Effector CD8-positive, alpha-beta T cell (primary cell): ENCODE data around the gene BNIP3.
"Not testable (repeated sequence)": the region's sequence is repeated elsewhere in the genome, so short reads cannot be mapped to it uniquely, and the experiment has no call there.

ENCODE experiments used
- DNase-seq: peaks from one replicate; lab custom pipeline; 2025; lab: John Stamatoyannopoulos, UW

BNIP3 gene

DNA sequence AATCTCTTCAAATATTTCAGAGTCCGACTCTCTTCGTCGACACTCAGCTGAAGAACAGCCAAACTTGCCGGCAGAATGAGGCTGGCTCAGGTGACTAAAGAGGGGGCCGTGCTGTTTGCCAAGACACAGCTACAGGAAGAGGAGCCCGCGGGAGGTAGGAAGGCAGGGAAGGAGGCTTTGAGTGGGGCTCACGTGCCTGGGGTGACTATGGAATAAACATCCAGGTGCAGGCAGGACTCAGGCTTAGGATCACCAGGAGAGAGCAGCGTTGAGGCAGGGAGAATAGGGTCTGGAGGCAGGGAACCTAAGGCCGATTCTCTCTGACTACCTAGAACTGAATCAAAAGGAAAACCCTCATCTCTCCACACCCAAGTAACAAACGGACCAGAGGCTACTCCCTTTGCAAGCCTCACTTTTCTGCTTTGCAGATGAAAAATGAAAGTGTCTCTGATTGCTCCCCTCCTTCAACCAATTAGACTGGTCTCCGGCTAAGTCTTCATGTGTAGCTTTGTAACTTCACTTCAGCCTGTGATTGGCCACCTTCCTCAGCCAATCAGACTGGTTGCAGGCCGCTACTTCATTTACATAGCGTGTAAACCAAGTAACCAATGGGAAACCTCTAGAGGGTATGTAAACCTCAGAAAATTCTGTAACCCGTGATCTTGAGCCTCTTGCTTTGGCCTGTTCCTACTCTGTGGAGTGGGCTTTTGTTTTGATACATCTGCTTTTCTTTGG is 19.7 kb upstream of the BNIP3 start:
- no peak for DNase-seq

DNA sequence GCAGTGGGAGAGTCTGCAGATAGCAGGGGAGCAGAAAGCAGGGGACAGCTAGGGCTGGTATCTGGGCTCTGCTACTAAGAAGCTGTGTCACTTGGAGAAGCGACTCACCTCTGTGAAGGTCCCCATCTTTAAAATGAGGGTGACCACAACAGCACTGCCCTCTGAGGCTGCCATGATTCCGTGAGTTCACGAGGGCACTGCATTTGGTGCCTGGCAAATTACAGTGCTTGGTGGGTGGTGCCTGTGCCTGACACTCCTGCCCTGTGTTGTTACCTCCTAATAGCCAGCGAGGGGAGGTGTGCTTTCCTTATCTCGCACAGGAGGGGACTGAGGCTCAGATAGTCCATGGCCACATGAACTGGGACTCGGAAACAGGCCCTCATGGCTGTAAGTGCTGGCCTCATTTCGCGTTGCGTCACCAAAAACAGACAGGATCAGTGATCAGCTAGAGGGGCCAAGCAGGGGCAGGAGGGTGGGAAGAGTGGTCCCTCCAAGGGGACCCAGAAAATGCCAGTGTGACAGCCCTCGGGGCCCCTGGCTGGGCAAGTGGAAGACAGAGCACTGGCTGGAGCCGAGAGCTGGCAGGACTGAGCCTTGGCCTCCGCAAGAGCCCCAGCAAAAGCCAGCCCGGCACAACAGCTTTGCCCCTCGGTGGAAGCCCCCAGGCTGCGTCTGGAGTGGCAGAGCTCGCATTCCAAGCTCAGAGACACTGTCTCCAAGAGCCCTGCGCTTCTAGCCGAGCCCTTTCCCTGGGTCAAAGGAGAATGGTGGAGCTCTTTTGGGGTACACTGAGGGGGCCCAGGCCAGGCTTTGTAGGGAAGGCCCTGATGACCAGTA is 17.3 kb upstream of the BNIP3 start:
- no peak for DNase-seq

DNA sequence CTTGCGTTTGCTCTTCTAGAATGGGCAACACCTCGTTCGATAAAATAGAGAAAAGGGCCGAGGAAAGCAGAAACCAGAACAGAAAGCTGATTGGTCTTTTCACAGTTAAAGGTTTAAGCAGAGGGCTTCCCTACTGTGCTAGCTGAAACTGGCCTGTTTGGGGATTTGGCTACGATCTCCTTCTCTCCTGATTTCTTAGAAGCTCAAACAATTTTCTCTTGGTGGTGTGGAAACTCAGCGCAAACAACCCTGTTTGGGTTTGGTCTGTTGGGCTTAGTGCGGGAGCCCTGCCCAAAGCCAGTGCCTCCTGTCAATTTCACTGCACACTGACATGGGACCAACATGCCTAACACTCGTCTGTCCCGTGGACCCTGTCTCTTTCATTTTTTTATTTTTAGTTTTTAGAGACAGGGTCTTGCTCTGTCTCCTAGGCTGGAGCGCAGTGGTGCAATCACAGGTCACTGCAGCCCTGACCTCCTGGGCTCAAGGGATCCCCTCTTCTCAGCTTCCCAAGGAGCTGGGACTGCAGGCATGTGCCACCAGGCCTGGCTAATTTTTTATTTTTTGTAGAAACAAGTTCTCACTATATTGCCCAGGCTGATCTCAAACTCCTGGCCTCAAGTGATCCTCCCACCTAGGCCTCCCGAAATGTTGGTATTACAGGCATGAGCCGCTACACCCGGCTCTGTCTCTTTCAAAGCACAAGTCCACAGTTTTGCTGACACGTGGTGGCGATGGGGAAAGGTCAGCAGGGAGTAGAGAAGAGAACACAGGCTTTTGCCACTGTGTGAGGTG is 16.5 kb upstream of the BNIP3 start:
- DNase-seq = no peak

DNA sequence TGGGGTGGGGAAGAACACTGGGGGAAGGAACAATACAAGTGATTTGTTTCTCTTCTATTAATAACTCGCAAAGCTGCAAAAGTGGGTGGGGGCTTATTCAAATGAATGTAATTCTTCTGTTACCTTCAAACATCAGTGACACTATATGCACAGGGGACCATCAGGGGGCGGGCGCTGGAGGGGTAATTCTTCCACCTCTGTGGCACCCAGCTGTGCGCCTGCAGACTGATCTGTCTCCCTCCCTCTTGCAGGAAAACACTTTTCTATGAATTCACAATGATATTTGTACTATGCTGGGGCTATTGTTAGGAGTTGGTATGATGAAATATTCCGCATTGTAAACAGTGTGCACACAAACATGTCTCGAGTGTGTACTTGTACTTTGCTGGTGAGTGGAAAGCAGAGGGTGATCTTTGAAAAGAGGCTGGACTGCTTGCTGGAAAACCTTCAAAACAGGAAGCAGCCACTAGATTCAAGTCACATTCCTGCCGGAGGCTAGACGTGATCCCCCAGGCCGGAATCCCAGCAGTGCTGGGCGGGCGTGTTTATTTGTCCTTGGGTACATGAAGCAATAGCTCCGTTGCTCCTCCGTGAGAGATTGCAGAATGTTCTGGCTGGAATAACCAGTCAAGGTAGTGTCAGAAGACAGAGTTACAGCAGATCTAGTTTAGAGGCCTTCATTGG is 15.8 kb upstream of the BNIP3 start:
- DNase-seq = no peak

DNA sequence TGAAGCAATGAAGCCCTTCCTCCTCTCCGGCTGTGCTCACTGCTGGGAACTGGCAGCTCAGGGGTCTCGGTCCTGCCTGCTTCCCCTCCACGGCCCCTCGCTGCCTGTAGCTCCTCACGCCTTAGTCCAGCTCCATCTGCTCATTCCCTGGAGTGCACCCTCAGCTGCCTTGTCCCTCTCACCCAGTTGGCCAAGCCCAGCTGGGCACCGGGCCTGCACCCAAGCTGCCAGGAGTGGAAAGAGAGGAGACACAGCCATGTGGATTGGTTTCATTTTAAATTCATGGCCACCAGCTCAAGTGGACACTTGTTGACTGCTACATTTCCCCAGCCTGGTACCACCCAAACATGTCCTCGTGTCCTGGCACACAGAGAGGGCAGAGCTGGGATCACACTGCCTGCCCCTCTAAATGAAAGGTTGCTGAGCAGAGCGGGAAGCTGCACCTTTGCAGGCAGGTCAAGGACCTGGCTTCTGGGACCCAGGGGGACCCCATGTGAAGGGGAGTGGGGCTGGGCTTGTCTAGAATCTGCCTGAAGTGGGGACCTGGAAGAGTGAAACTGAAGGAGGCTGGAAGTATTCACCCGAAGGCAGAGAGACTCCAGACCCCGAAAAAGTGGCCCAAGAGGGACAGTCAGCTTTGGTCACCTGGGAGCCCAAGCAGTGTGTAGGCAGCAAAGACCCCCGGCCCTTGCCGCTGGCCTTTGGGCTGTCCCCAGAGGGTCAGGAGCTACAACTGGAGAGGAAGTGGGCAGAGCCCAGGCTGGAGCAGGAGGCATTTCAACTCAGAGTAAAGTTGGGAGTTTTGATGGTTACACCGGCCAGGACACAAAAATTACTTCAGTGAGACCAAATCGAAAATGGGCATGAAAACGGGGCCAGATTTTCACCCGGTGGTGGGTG is 15.0 kb upstream of the BNIP3 start:
- DNase-seq = no peak

- no peak for DNase-seq
Observed at GRCh38 chr10:131994435-131994834, 12.7 kb upstream of the BNIP3 start.

- DNase-seq = no peak
Observed at GRCh38 chr10:131993275-131993674, 11.6 kb upstream of the BNIP3 start.

GRCh38 chr10:131991726-131992125 is 10.0 kb upstream of the BNIP3 start:
- no peak for DNase-seq

- DNase-seq = not testable (repeated sequence)
Observed at GRCh38 chr10:131987786-131988185, 6.1 kb upstream of the BNIP3 start.

GRCh38 chr10:131987301-131987700 is 5.6 kb upstream of the BNIP3 start:
- DNase-seq = not testable (repeated sequence)

- DNase-seq = not testable (repeated sequence)
Observed at GRCh38 chr10:131986851-131987250, 5.1 kb upstream of the BNIP3 start.

DNA sequence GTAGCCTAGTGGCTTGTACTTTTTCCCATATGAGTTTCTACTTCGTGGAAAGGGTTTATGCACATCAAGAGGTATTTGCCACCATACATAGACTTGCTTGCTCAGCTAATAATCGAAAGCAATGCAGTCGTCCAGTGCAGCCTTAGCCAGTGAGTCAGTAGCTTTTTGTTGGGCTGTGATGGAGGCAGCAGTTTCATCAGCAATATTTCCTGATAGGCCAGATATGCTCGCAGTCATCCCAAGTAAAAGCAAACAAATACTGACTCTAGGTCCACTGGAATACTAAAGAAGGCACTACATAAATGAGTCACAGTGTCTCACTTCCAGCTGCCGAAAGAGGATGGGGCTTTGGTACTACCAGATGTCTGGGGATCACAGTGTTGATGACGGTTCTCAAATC is 2.1 kb upstream of the BNIP3 start:
- no peak for DNase-seq

GRCh38 chr10:131982796-131983195 is 1.1 kb upstream of the BNIP3 start:
- no peak for DNase-seq

DNA sequence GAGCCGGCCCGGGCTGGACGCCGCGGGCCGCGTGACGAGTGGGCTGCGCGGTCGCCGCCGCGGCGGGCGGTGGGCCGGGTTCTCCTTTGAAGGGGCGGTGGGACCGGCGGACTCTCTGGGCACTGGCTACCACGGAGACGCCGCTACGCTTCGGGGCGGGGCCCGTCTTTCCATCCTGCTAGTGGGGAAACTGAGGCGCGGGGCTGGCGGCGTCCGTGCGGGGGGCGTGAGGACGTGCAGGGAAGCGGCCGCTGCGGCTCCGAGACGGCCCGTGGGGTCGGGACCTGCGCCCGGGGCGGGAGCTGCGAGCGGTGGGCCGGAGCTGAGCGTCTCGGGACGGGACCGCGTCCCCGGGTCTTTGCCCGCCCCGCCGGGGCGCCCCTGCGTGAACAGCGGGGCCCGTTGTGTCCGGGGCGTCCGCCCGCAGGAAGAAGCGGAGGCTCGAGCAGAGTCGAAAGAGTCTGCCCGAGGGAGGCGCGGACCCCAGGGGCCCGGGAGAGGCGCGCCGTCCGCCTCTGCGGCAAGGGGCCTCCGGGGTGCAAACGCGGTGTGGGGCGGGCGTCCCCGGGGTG is 548 bp upstream of the BNIP3 start:
- no peak for DNase-seq

DNA sequence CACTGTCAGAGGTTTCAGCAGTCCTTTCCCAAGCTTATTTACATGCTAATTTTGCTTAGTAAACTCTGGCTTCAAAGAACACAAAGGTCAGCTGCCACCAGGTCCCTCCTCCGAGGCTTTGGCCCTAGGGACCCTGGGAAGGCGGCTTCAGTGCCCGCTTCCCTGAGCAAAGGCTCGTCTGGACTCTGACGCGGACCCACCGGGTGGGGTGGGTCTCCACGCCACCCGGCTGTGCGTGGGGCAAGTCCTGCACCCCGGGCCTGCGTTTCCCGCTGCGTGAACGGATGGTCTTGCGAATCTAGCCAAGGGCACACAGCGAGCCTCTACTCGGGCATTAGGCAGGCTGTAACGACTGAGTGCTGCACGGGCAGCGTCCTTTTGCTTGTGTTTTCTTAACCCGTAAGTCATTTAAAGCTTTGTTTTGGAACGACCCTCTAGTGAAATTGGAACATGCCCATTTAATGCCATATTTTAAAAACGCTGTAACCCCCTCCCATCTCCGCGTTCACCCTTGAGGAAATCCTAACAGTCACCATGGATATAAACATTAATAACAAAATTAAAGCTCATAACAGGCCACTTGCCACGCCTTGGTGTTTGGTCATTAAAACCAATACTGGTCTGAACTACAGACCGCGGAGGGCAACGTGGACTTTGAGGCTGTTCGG is 828 bp downstream of the BNIP3 start:
- no peak for DNase-seq

GRCh38 chr10:131980321-131980720 is 1.4 kb downstream of the BNIP3 start:
- no peak for DNase-seq

- no peak for DNase-seq
Observed at GRCh38 chr10:131979821-131980270, 1.9 kb downstream of the BNIP3 start.

- no peak for DNase-seq
Observed at GRCh38 chr10:131979336-131979735, 2.4 kb downstream of the BNIP3 start.

DNA sequence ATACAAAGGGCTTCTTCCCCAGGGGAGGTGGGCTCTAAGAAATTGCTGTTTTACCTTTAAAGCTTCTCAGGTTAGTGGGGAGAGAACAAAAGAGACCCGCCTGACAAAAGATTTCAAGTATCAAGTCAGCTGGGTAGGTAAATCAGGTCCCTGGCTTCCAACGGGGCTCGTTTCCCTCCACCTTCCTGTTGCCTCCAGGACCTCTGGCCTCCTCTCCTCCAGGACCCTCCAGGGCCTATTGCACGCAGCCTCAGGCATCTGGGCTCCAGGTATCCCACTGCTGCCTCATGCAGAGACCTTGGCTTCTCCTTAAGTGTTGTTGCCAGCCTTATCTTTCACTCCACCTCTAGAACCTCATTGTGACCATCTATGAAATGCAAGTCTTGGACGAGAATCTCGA is 2.9 kb downstream of the BNIP3 start:
- DNase-seq = no peak

DNA sequence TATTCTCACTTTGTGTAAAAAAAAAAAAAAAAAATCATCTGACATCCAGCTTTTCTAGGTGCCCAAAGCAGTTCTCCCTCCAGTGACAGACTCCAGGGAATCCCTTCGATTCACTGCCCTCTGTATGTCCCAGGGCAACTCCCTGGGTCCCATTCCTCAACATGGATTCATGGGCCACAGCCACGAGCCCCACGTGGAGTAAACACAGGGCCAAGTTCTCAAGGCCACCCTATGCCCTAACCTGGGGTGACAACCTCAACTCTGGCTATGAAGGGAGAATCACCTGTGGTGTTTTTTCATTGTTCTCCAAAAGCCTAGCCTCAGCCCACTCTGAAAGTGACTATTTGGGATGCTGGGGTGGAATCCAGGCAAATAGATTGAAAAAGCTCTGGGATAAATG is 3.4 kb downstream of the BNIP3 start:
- no peak for DNase-seq
